Colon (tissue), 2 donors: Measurements from ENCODE around the gene ZBTB20.

Source experiments
- FAIRE-seq: peaks from 2 replicates; lab custom pipeline; 2012; peaks lifted over from hg19 to GRCh38; lab: Jason Lieb, UNC
- donor health status: control.
- donor health status: control.

Gene ZBTB20

GRCh38 chr3:115021061-115021460 is 126.0 kb downstream of the ZBTB20 start:
- FAIRE-seq, result no peak

GRCh38 chr3:115019900-115020299 is 127.2 kb downstream of the ZBTB20 start:
- FAIRE-seq, result no peak

- no peak for FAIRE-seq
Measured at GRCh38 chr3:115018694-115019093, 128.4 kb downstream of the ZBTB20 start.

- no peak for FAIRE-seq
Measured at GRCh38 chr3:115007966-115008365, 139.1 kb downstream of the ZBTB20 start.

GRCh38 chr3:115004201-115005140 is 142.6 kb downstream of the ZBTB20 start:
- peak; percentile 28 for FAIRE-seq

GRCh38 chr3:114998971-114999579 is 148.0 kb downstream of the ZBTB20 start:
- no peak for FAIRE-seq

GRCh38 chr3:114994554-114995341 is 152.3 kb downstream of the ZBTB20 start:
- no peak for FAIRE-seq

- no peak for FAIRE-seq
Measured at GRCh38 chr3:114985776-114986175, 161.3 kb downstream of the ZBTB20 start.

GRCh38 chr3:114983248-114983647 is 163.8 kb downstream of the ZBTB20 start:
- no peak for FAIRE-seq

- FAIRE-seq, result no peak
Measured at GRCh38 chr3:114974387-114974786, 172.7 kb downstream of the ZBTB20 start.

- no peak for FAIRE-seq
Measured at GRCh38 chr3:114973536-114973935, 173.6 kb downstream of the ZBTB20 start.

GRCh38 chr3:114967168-114967567 is 179.9 kb downstream of the ZBTB20 start:
- no peak for FAIRE-seq

GRCh38 chr3:114962189-114962588 is 184.9 kb downstream of the ZBTB20 start:
- FAIRE-seq, result no peak

- FAIRE-seq, result no peak
Measured at GRCh38 chr3:114958930-114959329, 188.2 kb downstream of the ZBTB20 start.

- no peak for FAIRE-seq
Measured at GRCh38 chr3:114953800-114954199, 193.3 kb downstream of the ZBTB20 start.

- FAIRE-seq, result peak; percentile 91
Measured at GRCh38 chr3:114953215-114953799, 193.8 kb downstream of the ZBTB20 start.

GRCh38 chr3:114942773-114943172 is 204.3 kb downstream of the ZBTB20 start:
- no peak for FAIRE-seq

GRCh38 chr3:114941626-114942309 is 205.3 kb downstream of the ZBTB20 start:
- FAIRE-seq, result no peak

- no peak for FAIRE-seq
Measured at GRCh38 chr3:114939920-114940319, 207.2 kb downstream of the ZBTB20 start.

- no peak for FAIRE-seq
Measured at GRCh38 chr3:114933407-114933806, 213.7 kb downstream of the ZBTB20 start.

- no peak for FAIRE-seq
Measured at GRCh38 chr3:114929971-114930732, 216.9 kb downstream of the ZBTB20 start.
